Neural cell (in vitro differentiated cells): ENCODE results near the gene FPGS. TPM values are rescaled to one million over a fixed set of nuclear protein-coding genes. Genes with fewer than 3 reads are reported as not detected.

Source experiments
- H2AFZ ChIP-seq: fragments of 200-600, 300-800 bp; sonication (generic), shearing (Covaris generic); 2 replicates; pipeline ENCODE4 v1.6.0; 2014; ENCODE audit warnings: low read depth, mild to moderate bottlenecking, antibody characterized with exemption, low read length, moderate library complexity
- H3F3A ChIP-seq: fragments of 200-600 bp; shearing (Covaris generic); 2 replicates; pipeline ENCODE4 v1.6.1; 2016; ENCODE audit warnings: mild to moderate bottlenecking, moderate library complexity, mixed read lengths, antibody characterized with exemption, low read length; ENCODE audit not compliant: insufficient read depth, poor library complexity, severe bottlenecking
- H3K27ac ChIP-seq: fragments of 200-600, 300-800 bp; sonication (generic), shearing (Covaris generic); 2 replicates; pipeline ENCODE4 v1.5.1; 2014; ENCODE audit warnings: mild to moderate bottlenecking, low read length, moderate library complexity
- H3K27me3 ChIP-seq: fragments of 300-800, 200-600 bp; sonication (generic), shearing (Covaris generic); 2 replicates; pipeline ENCODE4 v1.6.0; 2014; ENCODE audit warnings: mild to moderate bottlenecking, low read depth, low read length, moderate library complexity; ENCODE audit not compliant: insufficient read depth
- H3K36me3 ChIP-seq: fragments of 300-800, 200-600 bp; sonication (generic), shearing (Covaris generic); 2 replicates; pipeline ENCODE4 v1.5.1; 2014; ENCODE audit warnings: mild to moderate bottlenecking, antibody characterized with exemption, low read length, moderate library complexity; ENCODE audit not compliant: insufficient read depth
- H3K4me2 ChIP-seq: fragments of 300-800, 200-600 bp; sonication (generic), shearing (Covaris generic); 2 replicates; pipeline ENCODE4 v1.6.0; 2014; ENCODE audit warnings: mild to moderate bottlenecking, low read length
- H3K4me3 ChIP-seq: fragments of 300-800, 200-600 bp; sonication (generic), shearing (Covaris generic); 2 replicates; pipeline ENCODE4 v1.5.1; 2014; ENCODE audit warnings: mild to moderate bottlenecking, low read length, moderate library complexity
- H3K79me2 ChIP-seq: fragments of 200-600 bp; shearing (Covaris generic); replicated peaks from 2 replicates; pipeline ENCODE4 v1.6.0; 2014; ENCODE audit warnings: mild to moderate bottlenecking, low read length, moderate library complexity; ENCODE audit not compliant: insufficient read depth
- H3K9ac ChIP-seq: fragments of 300-800, 200-600 bp; sonication (generic), shearing (Covaris generic); 2 replicates; pipeline ENCODE4 v1.6.1; 2016; ENCODE audit warnings: mild to moderate bottlenecking, low read length, mixed read lengths
- H3K9me2 ChIP-seq: fragments of 200-600 bp; shearing (Covaris generic); 2 replicates; pipeline ENCODE4 v1.6.1; 2016; ENCODE audit warnings: mild to moderate bottlenecking, low read length, mixed read lengths; ENCODE audit not compliant: insufficient read depth
- H3K9me3 ChIP-seq: fragments of 200-600, 300-800 bp; sonication (generic), shearing (Covaris generic); 2 replicates; pipeline ENCODE4 v1.6.1; 2016; ENCODE audit warnings: mild to moderate bottlenecking, mixed run types, low read length, moderate library complexity, mixed read lengths
- H4K20me1 ChIP-seq: fragments of 200-600 bp; shearing (Covaris generic); 2 replicates; pipeline ENCODE4 v1.6.1; 2016; ENCODE audit warnings: mild to moderate bottlenecking, mixed run types; ENCODE audit not compliant: insufficient read depth
- EZH2 ChIP-seq: fragments of 200-600, 300-800 bp; shearing (Covaris generic), sonication (generic); IDR thresholded peaks from 2 replicates; pipeline ENCODE4 v1.6.1; 2014; ENCODE audit warnings: antibody characterized with exemption, low read length, borderline replicate concordance, mild to moderate bottlenecking; ENCODE audit not compliant: insufficient read depth, poor library complexity, severe bottlenecking
- TAF1 ChIP-seq: IDR thresholded peaks from 2 replicates; pipeline ENCODE4 v1.6.1; 2012; ENCODE audit warnings: low read depth
- polyA plus RNA-seq: library from polyadenylated mRNA; depleted of rRNA; stranded (reverse); fragments of >200 nt; gene quantifications from 2 replicates; pipeline ENCODE4 v1.2.3, GENCODE V29; 2014
- TF ChIP-seq, protein P1 (sequence below): IDR thresholded peaks from 2 replicates; pipeline ENCODE4 v1.6.1; 2012; ENCODE audit warnings: borderline replicate concordance

Gene FPGS
- polyA plus RNA-seq, 1 donor from 2014 or later = 38.4 TPM

DNA sequence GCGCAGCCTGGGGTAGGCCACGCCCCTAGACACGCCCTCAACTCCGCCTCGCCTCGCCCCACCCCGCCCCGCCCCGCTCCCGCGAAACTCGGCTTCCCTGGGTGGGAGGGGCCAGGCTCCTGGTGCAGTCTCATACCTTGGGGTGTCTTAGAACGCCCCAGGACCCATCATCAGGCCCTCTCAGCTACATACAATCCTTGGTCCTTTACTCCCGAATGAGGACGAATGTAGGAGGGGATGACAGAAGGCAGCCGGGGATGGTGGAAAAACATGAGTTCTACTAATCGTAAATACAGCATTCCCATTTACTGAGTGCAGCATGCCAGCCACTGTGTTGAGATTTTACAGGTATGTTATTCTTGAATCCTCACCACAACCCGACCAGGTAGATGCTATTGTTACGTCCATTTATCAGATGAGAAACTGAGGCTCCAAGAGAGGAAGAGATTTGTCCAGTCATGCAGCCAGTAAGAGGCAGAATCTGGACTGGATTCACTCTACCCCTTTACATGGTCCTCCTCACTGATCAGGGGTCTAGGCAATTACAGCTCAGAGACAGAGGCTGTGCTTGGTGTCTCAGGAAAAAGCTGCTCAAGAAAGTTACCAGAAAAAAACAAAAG is 31.0 kb upstream of the FPGS start:
- TF ChIP-seq TAF1 = no peak
- Histone ChIP-seq H3K36me3 (no peaks in the 10 kb centered on the region), H3F3A (no peaks in the 10 kb centered on the region), H3K9me3 (no peaks in the 10 kb centered on the region), H3K4me2 (peak overlapping the region; percentile 51), H3K4me3 (peak overlapping the region; percentile 73), H3K27ac (no peak overlapping the region), H3K9me2 (no peaks in the 10 kb centered on the region), H3K9ac (peak overlapping the region; percentile 56), H2AFZ (no peak overlapping the region), H3K79me2 (no peaks in the 10 kb centered on the region), H4K20me1 (no peaks in the 10 kb centered on the region), H3K27me3 (no peaks in the 10 kb centered on the region)

- H3K27me3 ChIP-seq = no peaks in the 10 kb centered on the region
Observed at GRCh38 chr9:127772603-127773002, 30.1 kb upstream of the FPGS start.

GRCh38 chr9:127773272-127773671 is 29.4 kb upstream of the FPGS start:
- H3K27me3 ChIP-seq = no peaks in the 10 kb centered on the region

More at GRCh38 chr9:127772603-127773002, 30.1 kb upstream of the FPGS start:
- TF ChIP-seq EZH2 (no peak), TAF1 (no peak)
- Histone ChIP-seq H3K36me3 (no peaks in the 10 kb centered on the region), H3K9me3 (no peaks in the 10 kb centered on the region), H3F3A (no peaks in the 10 kb centered on the region), H3K4me3 (no peak overlapping the region), H4K20me1 (no peaks in the 10 kb centered on the region), H2AFZ (no peak overlapping the region), H3K79me2 (no peaks in the 10 kb centered on the region), H3K9ac (no peak overlapping the region), H3K27ac (no peak overlapping the region), H3K4me2 (no peak overlapping the region), H3K9me2 (no peaks in the 10 kb centered on the region)

More at GRCh38 chr9:127773272-127773671, 29.4 kb upstream of the FPGS start:
- no peak overlapping the region for H3K27ac ChIP-seq
- H3K36me3 ChIP-seq = no peaks in the 10 kb centered on the region
- H3F3A ChIP-seq = no peaks in the 10 kb centered on the region
- no peak overlapping the region for H3K9ac ChIP-seq
- no peaks in the 10 kb centered on the region for H3K9me3 ChIP-seq
- no peaks in the 10 kb centered on the region for H3K79me2 ChIP-seq
- no peaks in the 10 kb centered on the region for H3K9me2 ChIP-seq
- no peaks in the 10 kb centered on the region for H4K20me1 ChIP-seq
- H3K4me3 ChIP-seq = no peak overlapping the region
- no peak for TF ChIP-seq EZH2
- TF ChIP-seq, protein P1, sequence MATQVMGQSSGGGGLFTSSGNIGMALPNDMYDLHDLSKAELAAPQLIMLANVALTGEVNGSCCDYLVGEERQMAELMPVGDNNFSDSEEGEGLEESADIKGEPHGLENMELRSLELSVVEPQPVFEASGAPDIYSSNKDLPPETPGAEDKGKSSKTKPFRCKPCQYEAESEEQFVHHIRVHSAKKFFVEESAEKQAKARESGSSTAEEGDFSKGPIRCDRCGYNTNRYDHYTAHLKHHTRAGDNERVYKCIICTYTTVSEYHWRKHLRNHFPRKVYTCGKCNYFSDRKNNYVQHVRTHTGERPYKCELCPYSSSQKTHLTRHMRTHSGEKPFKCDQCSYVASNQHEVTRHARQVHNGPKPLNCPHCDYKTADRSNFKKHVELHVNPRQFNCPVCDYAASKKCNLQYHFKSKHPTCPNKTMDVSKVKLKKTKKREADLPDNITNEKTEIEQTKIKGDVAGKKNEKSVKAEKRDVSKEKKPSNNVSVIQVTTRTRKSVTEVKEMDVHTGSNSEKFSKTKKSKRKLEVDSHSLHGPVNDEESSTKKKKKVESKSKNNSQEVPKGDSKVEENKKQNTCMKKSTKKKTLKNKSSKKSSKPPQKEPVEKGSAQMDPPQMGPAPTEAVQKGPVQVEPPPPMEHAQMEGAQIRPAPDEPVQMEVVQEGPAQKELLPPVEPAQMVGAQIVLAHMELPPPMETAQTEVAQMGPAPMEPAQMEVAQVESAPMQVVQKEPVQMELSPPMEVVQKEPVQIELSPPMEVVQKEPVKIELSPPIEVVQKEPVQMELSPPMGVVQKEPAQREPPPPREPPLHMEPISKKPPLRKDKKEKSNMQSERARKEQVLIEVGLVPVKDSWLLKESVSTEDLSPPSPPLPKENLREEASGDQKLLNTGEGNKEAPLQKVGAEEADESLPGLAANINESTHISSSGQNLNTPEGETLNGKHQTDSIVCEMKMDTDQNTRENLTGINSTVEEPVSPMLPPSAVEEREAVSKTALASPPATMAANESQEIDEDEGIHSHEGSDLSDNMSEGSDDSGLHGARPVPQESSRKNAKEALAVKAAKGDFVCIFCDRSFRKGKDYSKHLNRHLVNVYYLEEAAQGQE = no peak
- H2AFZ ChIP-seq = no peak overlapping the region
- H3K4me2 ChIP-seq = no peak overlapping the region
